Nucleus accumbens (tissue), 56 donors: Measurements from ENCODE around the gene RFXAP.
"Not testable (repeated sequence)": the region's sequence is repeated elsewhere in the genome, so short reads cannot be mapped to it uniquely, and the experiment has no call there.

Experiments used
- DNase-seq, 56 donors: peaks; one replicate each; lab custom pipeline; 2025; lab: John Stamatoyannopoulos, UW

Gene RFXAP

DNA sequence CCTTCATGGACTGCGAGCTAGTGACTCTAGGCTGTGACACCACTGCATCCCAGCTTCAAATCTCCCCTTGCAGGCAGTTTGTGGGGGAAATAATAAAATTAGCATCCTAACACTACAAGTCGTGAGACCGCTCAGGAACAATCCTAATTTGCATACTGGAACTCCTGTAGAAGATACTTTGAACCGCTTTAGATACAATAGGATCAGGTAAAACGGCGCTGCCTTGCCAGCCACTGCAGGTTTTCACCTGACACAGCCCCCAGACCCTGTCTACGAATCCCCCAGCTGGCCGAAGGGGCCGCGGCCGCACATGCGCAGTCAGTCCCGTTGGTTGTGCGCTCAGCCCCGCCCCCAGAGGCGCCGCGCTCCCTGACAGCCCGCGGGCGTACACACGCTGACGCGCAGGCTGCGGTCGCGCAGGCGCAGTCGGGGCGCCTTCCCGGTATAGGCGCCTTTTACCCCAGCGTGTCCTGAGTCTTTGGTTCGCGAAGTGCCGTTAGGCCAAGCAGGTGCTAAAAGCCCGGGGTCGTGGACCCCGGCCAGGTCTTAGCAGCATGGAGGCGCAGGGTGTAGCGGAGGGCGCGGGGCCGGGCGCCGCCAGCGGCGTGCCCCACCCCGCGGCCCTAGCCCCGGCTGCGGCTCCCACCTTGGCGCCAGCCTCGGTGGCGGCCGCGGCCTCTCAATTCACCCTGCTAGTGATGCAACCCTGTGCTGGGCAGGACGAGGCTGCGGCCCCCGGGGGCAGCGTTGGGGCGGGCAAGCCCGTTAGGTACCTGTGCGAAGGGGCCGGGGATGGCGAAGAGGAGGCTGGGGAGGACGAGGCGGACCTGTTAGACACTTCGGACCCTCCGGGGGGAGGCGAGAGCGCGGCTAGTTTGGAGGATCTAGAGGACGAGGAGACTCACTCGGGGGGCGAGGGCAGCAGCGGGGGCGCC lies at the start of gene RFXAP:
Gene RFXAP (plus strand): TSS at position 419 of the 935 bp plus-strand sequence. CDS start 136 bp downstream, at position 555.
- peak in 55 of 56 donors; percentile 25 to 93 (median 82) for DNase-seq

DNA sequence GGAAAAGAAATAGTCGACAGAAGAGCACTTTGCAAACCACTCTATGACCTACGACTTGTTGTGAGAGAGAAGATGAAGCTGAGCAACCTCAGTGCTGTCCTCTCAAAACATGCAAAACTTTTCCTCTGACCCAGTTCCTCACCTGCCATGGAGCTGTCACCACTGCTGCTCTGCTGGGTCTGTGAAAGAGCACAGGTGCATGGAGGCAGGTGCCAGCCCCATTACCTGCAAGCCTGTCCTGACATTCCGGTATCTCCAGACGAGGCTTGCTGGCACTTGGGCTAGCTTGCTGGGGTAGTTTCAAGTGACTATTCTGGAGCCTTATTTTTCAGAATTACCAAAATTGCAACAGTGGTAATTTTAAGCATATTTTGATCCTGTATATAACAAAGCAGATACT lies 49.5 kb upstream of the RFXAP start:
- DNase-seq = no peak

- DNase-seq = no peak
Measured at GRCh38 chr13:36770741-36771140, 48.3 kb upstream of the RFXAP start.

DNA sequence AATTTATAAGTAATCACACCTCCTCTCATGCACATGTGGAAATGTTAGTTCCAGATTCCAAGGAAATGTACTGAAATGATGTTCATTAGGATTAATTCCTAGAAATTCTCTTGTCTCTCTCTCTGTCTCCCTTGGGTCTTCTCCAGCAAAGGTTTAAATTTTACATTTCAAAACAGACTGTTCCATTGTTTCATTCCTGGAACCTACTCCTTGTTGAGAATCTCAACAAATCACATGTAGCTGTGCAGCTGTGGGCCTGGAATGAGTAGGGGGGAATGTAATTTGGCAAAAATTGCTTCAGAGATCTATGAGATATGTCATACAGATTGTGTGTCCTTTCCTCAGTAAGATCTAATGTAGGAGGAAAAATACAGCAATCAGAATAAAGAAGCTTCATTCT lies 46.2 kb upstream of the RFXAP start:
- no peak for DNase-seq

DNA sequence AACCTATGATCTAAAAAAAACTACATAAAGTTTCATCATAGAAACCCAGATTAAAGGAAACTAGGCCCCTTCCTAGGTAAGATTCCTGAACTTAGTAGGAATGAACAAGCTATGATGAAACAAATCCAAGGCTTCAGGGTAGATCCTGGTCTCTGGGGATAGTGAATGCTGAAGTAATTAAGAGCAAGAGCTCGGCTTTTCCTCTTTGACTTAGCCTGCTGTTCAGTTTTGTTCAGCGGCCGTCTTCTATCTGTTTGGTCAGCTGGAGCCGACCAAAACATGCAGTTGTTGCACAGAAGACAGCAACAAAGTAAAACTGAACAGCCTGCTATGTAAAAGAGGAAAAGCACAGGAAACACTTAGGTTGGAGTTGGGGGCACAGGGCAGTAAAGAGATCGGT lies 44.1 kb upstream of the RFXAP start:
- DNase-seq = no peak

DNA sequence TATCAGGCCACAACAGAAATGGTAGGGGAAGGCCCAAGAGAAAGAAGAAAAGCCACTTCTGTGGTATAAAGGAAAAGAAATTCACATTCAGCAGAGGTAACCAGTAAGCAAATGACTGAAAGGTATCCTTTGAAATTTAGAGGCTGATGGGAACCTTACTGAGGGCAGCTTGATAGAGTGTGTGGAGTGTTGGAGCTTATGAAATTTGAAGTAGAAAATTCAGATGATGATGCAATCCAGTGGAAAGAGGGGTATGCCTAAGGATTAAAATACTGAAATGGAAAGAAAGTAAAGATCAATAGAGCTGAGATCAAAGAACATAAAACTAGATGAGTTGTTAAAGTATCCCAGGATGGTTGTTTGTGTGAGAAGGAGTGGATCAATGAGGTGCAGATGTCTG lies 42.8 kb upstream of the RFXAP start:
- no peak for DNase-seq

GRCh38 chr13:36778083-36778671 lies 40.8 kb upstream of the RFXAP start:
- no peak for DNase-seq

DNA sequence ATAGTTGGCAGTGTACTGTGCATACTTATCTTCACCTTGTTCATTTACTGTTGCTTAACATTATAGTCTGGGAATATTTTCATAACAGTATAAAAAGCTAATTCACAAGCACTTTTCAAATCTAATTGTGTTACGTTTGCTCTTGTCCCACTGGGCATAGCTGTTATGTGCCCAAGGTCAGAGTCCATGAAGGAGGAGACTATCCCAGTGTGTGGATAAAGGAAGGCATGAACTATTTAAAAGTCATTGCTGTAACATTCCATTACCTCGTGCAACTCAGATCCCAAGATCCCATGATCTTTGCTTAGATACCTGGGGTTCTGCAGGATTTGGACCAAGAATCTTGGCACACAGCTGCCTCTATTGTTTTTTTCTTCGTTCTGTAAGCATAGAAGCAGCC lies 35.1 kb upstream of the RFXAP start:
- no peak for DNase-seq

- DNase-seq = not testable (repeated sequence)
Measured at GRCh38 chr13:36786175-36786574, 32.8 kb upstream of the RFXAP start.

- no peak for DNase-seq
Measured at GRCh38 chr13:36787181-36787580, 31.8 kb upstream of the RFXAP start.

- no peak for DNase-seq
Measured at GRCh38 chr13:36788276-36788675, 30.7 kb upstream of the RFXAP start.

DNA sequence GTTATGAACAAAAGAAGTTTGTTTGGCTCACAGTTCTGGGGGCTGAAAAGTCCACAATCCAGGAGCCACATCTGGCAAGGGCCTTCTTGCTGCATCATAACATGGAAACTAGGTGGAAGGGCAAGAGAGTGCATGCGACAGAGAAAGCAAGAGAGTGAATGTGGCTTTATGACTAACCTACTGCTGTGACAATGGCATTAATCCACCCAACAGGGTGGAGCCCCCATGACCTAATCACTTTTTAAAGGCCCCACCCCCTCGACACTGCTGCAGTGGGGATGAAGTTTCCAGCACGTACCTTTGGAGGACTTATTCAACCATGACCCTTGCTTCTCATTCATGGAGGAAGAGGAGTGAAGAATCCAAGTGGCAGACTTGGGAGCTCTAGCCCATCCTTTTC lies 30.0 kb upstream of the RFXAP start:
- DNase-seq = no peak

- DNase-seq = no peak
Measured at GRCh38 chr13:36789730-36790129, 29.3 kb upstream of the RFXAP start.

- no peak for DNase-seq
Measured at GRCh38 chr13:36794706-36795105, 24.3 kb upstream of the RFXAP start.

- no peak for DNase-seq
Measured at GRCh38 chr13:36795463-36795862, 23.6 kb upstream of the RFXAP start.

- no peak for DNase-seq
Measured at GRCh38 chr13:36796052-36796451, 23.0 kb upstream of the RFXAP start.

- DNase-seq = no peak
Measured at GRCh38 chr13:36801035-36801434, 18.0 kb upstream of the RFXAP start.

DNA sequence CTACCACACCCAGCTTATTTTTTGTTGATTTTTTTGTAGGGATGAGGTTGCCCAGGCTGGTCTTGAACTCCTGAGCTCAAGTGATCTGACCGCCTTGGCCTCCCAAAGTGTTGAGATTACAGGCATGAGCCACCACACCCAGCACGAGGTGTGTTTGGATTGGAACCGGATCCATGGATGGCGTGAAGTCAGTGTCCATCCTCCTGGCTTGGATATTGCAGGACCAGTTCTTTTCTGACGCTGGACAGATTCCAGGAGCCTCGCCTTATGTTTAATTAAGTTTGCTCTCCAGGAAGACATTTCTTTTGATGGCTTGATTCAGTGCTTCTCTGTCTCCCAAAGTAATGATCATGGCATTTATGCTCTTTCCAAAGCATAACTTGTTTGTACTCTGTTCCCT lies 14.4 kb upstream of the RFXAP start:
- no peak for DNase-seq

GRCh38 chr13:36806102-36806501 lies 12.9 kb upstream of the RFXAP start:
- DNase-seq = no peak

- no peak for DNase-seq
Measured at GRCh38 chr13:36807616-36808015, 11.4 kb upstream of the RFXAP start.

- no peak for DNase-seq
Measured at GRCh38 chr13:36813225-36813624, 5.8 kb upstream of the RFXAP start.

DNA sequence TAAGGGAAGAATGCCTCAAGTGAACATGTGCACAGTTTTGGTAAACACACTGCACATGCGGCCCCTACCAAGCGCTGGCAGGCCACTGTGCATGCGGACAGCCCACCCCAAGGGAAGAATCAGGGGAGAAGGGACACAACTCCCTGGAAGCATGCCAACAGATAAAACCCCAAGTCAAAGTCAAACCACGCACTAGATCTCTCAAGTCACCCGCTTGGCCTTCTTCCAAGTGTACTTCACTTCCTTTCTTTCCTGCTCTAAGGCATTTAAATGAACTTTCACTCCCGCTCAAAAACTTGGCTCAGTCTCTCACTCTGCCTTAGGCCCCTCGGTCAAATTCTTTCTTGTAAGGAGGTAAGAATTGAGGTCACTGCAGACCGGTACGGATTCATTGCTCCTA lies 4.6 kb upstream of the RFXAP start:
- peak in 1 of 56 donors; percentile 2 for DNase-seq
